RPMI7951 (cell line): ENCODE results near the gene MIDN. TPM values are rescaled to one million over a fixed set of nuclear protein-coding genes. Genes with fewer than 3 reads are reported as not detected.

Experiments
- DNase-seq: peaks from one replicate; pipeline ENCODE4 v3.0.0-alpha.2; 2012; ENCODE audit warnings: low read depth
- total RNA-seq: library from RNA; depleted of rRNA; stranded (reverse); fragments of >200 nt; shearing (Covaris generic); gene quantifications from 2 replicates; pipeline ENCODE4 v1.2.3, GENCODE V29; 2014

Gene MIDN
- total RNA-seq, 1 experiment from 2014 or later = 3.2 TPM

DNA sequence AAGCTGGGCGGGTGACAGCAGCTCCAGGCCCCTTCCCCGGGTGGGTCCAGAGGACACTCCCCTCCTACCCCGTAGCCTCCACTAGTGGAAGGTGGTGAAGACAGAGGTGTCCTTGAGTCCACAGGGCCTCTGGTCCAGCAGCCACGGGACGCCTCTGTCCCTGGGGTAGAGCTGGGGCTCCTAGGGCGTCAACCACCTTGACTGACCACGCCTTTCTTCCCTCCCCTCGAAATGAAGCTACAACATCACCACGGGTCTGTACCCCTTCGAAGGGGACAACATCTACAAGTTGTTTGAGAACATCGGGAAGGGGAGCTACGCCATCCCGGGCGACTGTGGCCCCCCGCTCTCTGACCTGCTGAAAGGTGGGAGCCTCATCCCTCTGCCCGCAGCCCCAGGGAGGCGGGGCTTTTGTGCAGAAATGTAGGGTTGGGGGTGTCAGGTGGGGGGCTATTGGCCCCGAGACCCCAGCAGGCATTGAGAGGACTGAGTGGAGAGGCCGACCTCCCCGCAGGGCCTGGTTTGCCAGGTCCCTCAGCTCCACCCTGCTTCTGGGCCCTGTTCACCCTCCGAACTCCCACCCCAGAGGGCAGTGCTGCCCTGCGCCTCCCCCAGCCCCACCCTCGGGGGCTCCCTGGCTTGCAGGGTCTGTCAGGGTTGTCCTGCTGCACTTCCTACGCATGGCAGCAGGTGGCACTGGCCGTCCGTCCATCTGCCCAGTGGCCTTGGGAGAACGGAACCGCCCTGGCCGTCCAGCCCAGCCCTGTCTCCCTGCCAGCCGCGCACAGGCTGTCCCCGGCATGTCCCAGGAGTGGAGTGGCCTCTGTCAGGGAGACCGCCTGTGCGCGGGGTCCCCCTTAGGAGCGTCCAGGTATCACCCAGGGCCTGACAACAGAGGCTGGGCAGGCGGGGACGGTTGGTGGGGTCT is 27.1 kb upstream of the MIDN start:
- peak; percentile 39 for DNase-seq

DNA sequence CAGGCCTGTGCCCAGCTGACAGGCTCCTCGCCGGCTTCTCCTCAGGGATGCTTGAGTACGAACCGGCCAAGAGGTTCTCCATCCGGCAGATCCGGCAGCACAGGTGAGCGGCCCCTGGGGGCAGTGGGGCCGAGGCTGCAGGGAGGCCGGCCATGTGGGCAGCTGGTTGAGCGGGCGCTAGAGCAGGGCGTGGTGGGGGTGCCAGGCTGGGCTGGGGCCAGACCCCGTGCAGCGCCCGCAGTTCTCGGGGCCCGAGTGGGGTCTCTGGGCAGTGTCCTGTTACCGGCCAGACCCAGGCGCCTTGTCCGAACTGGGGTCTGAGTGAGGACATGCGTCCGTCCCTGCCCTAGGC is 26.5 kb upstream of the MIDN start:
- no peak for DNase-seq

DNA sequence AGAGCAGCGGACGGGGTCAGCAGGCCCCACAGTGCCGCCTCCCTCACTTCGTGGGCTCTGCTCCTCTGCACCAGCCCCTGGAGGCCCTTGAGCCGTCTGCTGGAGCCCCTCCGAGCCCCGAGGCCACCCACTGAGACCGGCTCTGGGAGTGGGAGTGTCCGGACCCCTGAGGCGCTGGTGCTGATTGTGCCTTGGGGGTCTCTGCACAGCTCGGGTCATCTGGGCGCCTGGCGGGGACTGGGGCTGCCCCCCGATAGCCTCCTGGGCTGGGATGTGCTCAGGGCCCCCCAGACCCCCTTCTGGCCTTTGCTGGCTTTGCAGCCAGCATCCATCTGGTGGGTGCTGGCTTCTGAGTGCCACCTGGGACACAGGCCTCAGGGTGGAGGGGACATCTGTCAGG is 26.0 kb upstream of the MIDN start:
- no peak for DNase-seq

DNA sequence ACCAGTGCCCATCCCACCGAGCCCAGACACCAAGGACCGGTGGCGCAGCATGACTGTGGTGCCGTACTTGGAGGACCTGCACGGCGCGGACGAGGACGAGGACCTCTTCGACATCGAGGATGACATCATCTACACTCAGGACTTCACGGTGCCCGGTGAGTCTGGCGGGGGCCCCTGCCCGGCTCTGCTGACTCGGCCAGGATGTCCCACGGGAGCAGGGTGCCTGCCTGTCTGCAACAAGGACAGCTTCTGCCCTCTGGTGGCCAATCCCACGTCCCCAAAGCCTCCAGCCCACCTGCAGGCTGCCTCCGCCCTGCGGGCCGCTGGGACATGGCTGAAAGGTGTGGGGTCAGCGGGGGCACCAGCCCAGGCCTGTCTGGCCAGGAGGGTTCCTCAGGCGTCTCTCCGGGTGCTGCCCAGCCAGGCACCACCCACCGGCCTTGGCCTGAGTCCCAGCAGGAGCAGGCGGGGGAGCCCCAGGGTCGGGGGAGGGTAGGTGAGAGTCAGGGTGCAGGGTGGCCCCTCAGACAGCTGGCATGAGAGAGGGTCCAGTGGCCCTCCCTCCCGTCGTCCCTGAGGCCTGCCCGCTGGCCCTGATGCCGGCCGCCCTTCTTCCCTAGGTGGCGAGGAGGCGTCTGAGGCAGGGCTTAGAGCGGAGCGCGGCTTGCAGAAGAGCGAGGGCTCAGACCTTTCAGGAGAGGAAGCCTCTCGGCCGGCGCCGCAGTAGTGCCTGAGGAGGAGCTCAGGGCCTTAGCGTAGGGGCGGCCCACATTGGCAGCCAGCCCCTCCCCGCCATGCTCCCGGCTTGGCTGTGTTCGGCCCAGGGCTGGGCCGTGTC is 25.1 kb upstream of the MIDN start:
- peak; percentile 43 for DNase-seq

DNA sequence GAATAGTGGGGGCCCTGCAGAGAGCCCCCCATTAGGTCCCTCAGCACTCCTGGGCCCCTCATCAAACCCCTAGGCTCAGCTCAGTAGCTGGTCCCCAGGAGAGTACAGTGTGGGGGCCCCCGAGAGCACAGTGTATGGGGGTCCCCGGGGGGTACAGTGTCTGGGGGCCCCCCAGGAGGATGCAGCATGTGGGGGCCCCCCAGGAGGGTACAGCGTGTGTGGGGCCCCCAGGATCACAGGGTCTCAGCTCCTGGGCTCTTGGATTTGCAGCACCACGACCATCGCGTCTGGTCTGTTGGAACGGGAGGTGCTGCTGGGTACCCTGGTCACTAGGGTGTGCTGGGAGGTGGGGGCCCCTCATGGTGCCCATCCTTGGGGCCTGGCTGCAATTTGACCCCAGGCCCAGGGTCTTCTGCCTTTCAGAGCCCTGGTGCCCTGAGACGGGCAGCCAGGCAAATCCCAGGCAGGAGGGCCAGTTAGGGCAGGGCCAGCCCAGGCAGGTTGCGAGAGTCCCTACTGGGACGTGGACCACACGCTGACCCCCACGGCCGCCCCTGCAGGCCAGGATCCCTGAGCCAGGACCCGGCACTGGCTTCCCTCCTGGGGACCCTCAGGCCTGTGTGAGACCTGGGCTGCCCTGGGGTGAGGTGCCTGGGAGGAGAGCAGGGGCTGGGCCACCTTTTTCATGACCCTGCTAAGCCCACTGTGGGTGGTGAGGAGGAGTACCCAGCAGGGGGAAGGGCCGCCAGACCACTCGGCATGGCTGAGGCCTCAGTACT is 24.1 kb upstream of the MIDN start:
- no peak for DNase-seq

DNA sequence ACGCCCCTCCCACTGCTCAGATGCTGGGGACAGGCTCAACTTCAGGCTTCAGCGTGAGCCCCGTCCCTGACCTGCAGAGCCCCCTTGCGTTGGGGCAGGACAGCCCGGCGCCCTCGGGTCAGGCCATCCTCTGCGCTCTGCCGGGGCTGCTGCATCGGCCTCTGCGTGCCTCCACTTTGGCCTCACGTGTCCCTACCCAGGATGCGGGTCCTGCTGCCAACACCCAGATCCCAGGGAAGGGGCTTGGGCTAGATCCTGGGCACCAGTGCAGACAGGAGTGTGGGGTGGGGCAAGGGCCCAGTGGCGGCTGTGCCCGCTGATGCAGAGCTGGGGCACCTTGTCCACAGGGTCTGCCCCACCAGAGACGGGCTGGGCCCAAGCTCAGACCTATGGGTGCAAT is 23.5 kb upstream of the MIDN start:
- no peak for DNase-seq

DNA sequence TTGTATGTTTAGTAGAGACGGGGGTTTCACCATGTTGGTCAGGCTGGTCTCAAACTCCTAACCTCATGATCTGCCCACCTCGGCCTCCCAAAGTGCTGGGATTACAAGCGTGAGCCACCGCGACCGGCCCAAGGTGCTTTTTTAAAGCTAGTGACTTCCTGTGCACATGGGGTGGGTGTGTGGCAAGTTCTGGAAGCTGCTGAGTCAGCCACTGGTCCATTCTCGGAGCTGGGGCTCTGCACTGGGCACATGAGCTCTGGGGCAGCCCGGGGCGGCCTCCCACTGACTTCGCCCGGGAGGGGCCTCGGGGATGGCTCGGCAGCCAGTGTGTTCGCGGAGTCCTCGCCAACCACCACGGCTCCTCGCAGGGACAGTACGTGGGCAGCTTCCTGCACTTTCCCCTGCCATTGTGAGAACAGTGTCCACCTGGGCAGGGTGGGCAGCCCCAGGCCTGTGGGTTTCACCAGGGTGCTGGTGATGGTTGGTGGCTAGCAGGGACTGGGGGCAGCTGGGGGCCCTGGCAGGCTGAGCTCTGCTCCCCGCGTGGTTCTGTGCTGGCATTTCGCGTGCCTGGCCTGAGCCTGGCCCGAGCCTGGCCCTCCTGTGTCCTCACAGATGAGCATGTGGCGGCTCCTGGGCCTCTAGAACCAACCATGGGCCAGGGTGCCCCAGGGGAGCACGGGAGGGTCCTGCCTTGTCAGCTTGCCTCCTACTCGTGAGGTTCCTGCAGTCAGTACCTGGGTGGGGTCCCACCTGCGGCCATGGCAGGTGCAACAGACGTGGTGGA is 22.8 kb upstream of the MIDN start:
- no peak for DNase-seq

DNA sequence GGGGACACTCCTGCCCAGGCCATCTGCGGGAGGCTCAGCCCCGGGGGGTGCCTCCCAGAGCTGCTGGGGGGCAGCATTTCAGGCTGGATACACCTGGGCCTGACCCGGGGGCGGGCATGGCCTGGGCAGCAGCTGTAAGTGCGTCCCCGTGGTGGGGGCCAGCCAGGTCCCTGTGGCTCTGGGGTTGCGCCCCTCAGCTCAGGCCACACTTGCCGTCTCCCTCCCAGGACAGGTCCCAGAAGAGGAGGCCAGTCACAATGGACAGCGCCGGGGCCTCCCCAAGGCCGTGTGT is 22.2 kb upstream of the MIDN start:
- DNase-seq = no peak

DNA sequence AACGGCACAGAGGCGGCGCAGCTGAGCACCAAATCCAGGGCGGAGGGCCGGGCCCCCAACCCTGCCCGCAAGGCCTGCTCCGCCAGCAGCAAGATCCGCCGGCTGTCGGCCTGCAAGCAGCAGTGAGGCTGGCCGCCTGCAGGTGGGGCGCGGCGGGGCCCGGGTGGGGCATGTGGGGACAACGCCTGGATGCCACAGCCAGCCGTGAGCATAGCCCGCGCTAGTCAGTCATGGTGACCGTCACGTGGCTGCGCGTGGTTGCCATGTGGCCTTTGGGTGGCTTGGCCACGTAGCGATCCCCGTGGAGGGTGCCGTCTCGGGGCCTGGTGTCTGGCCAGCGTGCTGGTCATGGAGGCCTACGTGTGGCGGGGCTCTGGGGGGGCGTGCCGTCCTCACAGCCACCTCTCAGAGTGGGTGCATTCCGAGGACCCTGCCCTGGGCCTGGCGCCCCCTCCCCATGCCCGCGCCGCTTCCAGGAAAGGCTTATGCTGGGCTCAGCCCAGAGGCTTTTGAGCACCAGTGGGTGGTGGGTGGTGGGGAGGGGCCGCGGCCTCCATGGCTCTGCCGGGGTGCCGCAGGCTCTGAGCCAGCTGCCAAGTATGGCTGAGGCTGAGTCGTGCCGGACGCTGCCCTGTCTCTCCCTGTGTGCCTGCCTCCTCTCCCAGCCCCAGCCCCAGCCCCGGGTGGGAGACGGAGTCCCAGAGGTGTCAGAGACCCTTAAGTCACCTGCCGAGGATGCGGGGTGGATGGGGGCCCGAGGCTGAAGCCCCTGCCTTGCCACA is 21.7 kb upstream of the MIDN start:
- DNase-seq = no peak

DNA sequence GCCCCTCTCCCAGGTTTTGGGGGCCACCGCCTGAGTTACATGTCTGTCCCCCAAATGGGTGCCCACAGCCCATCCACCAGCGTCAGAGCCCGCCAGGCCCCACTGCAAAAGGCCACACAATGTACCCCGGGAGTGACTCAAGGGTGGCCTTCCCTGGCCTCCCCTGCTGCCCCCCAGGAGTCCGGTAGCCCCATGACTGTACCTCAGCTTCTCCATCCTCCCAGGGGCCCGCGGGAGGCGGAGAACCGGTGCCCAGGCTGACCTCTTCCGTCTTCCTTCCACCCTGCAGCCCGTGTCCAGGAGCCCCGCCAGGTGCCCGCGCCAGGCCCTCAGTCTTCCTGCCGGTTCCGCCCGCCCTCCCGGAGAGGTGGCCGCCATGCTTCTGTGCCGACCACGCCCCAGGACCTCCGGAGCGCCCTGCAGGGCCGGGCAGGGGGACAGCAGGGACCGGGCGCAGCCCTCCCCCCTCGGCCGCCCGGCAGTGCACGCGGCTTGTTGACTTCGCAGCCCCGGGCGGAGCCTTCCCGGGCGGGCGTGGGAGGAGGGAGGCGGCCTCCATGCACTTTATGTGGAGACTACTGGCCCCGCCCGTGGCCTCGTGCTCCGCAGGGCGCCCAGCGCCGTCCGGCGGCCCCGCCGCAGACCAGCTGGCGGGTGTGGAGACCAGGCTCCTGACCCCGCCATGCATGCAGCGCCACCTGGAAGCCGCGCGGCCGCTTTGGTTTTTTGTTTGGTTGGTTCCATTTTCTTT is 20.9 kb upstream of the MIDN start:
- no peak for DNase-seq

DNA sequence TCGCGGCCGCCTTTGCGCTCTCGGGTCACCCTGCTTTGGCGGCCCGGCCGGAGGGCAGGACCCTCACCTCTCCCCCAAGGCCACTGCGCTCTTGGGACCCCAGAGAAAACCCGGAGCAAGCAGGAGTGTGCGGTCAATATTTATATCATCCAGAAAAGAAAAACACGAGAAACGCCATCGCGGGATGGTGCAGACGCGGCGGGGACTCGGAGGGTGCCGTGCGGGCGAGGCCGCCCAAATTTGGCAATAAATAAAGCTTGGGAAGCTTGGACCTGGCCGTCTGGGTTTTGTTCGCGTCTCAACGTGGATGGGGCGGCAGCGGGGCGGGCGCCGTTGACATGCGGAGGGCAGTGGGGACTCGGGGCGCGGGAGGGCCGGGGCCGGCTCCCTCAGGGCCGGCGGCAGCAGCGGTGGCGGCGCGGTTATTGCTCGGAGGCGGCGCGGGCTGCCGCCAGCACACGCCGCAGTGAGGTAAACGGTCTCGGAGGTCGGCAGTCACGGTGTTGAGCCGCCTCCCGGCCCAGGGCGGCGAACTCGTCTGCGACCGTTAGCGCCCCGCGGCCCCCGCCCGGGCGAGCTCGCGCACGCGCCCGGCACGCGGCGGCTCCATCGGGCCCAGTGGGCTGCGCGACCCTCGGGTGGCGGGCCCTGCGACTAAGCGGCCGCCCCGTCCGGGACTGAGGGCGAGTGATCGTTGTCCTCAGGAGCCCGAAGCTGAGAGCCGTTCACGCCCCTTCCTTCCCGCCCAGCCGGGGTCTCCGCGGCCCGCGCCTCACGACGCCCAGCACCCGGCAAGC is 20.0 kb upstream of the MIDN start:
- no peak for DNase-seq

DNA sequence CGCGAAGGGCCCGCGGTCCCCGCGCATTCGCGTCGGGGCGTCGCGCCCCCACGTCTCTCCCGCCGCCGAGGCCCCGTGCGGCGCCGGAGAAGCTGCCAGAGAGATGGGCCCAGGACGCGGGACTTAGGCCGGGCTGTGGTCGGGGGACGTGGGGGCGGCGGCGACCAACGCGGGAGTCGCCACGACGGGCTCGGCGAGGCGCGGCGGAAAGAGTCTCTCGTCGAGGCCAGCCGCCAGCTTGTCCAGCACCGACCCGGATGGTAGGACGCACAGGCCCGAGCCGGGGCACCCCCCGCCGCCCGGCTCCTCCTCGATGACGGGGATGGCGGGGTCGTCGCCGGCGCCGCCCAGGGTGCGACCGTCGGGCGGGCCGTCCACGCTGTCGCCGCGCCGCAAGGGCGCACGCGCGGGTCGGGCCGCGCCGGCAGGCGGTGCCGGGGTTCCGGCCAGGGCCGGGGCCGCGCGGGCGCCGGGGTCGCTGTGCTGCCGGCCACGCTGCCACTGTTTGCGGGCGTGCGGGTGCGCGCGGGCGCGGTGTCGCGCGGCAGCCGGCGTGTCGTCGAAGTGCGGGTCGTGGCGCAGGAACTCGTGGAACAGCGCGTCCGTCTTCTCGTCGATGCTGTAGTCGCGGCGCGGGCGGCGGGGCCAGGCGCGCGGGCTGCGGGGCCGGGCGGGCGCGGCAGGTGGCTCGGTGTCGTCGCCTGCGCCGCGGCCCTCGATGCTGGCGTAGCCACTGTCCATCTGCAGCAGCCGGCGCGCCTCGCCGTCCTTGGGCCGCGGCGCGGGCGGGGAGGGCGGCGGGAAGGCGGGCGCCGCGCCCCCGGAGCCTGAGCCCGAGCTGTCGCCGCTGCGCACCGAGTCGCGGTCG is 19.1 kb upstream of the MIDN start:
- no peak for DNase-seq

DNA sequence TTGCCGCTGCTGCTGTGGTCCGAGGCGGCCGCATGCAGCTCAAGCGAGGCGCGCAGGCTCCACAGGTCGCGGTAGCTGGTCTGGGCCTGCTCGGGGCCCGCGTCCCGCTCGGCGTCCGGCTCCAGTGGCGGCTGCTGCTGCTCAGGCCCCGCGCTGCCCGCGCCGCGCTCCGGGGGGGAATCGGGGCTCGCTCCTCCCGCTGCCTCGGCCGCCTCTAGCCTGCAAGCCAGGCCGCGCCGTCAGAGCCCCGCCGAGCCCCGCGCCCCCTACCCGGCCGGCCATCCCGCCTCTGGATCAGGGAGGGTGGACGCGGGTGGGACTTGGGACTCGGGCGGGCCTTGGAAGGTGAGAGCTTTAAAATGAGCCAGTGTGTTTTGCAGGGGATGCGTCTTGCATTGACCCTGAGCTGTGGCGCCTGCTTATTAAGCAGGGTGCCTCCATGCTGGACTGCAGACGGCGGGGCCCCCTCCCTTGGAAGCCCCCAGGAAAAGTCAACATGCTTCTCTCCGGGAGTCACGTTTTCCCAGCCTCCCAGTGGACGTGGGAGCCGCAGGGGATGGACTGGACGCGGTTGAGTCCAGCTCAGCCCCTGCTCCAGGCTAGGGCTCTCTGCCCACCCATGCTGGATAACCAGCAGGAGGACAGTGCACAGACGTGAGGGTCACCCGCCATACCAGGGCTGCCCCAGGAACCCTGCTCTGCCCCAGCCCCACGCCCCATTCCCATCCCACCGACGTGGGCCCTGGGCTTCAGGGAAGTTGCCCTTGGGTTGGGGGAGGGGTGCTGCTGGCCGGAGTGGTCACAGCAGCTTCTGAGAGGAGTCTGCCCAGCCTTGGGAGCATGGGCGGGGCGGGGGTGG is 18.2 kb upstream of the MIDN start:
- no peak for DNase-seq

DNA sequence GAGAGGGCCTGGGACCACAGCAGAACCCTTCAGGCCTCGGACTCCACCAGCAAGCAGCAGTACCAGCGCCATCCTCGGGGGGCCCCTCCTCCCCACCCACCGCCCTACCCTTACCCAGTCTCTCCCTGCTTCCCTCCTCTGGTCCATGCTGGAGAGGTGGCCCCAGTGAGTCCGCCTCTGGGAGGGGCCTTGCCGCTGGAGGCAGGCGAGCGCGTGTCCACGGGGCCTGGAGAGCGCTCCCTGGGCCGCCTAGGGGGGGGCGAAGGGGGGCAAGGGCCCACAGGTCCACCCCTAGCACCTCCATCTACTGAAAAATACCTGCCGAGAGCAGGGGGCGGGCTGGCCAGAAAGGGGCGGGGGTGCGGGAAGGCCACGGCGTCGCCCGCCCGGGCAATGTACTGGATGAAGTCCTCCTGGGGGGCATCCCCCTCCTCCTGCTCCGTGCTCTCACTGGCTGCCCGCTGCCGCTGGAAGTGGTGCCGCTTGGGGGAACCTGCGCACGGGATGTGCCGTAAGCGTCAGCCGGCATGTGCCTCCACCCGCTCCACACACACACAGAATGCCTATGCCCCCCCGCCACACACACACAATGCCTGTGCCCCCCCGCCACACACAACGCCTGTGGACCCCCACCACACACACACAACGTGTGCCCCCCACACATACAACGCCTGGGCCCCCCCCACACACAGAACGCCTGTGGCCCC is 17.4 kb upstream of the MIDN start:
- no peak for DNase-seq

DNA sequence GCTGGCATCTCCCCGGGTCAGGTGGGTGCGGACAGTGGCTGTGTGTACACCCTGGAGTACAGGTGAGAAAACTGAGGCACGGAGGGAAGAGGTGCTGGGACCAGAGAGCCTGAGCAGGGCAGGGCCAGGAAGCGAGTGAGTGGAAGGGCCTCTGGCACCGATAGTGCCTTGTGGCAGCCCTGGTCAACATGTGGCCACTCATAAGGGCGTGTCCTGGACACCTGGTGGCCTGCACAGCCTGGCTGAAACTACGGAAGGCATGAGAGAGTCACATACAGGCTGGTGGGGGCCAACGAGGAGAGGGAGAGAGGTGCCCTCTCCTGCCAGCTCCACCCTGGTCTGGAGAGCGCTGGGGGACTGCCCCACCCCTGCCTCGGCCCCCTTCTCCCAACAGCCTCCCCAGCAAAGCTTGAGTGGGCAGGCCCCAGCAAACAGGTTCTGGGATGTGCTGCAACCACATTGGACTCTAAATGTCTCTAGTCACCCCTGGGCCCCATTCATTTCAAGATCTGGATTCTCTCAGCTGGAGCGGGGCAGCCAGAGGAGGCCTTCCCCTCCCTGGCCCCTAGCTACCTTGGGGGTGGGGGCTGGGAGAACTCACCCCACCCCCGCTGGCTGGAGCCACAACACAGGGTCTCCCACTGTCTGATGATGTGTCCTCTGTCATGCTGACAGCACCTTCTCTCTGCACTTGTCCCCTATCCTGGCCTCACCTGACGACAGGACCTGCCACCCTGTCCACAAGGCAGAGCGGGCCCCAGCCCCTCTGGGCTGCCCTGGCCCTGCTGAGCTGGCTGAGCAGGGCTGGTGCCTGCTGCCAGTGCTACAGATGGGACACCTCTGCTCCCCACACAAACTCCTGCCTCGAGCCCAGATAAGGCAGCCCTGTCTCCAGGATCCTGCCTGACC is 16.4 kb upstream of the MIDN start:
- DNase-seq = no peak

DNA sequence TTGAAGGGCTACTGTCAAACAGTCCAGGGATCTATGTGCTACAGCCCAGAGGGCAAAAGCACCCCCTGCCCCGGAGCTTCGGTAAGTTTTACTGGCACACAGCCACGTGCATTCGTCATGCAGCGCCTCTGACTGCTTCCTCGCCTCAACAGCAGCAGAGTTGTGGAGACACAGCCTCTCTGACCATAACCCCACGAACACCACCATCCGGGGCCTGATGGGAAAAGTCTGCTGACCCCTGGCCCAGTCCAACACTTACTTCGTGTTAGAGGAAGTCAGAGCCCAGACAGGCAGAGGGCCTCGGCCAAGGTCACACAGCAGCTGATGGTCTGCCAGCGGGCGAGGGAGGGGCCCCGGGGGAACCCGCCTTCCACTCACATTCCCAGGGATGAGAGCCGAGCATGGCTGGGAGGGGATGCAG is 15.7 kb upstream of the MIDN start:
- DNase-seq = no peak
